PC-9 (cell line): ENCODE data around the gene PRKD1. TPM values are rescaled to one million over a fixed set of nuclear protein-coding genes. Genes with fewer than 3 reads are reported as not detected.

Experiments used
- BruUV-seq: library from RNA; stranded (reverse); fragments of 400-500 nt; replicated peaks from 2 replicates; lab custom pipeline; 2021; lab: Mats Ljungman, UMichigan
- CTCF ChIA-PET: fragments of 300-600 bp; sonication (Branson Sonifier 250); formaldehyde crosslinking; loops from one replicate; lab custom pipeline; 2022; ENCODE audit warnings: antibody characterized with exemption; lab: Charles Lee
- POLR2A ChIA-PET: fragments of 300-600 bp; sonication (Branson Sonifier 250); formaldehyde crosslinking; loops from one replicate; lab custom pipeline; 2022; ENCODE audit warnings: antibody characterized with exemption; ENCODE audit not compliant: unreplicated experiment; lab: Charles Lee
- DNase-seq, 2 experiments: peaks; one replicate each; pipeline versions ENCODE4 v3.0.0 to v3.0.0-alpha.2; 2015 to 2022; ENCODE audit warnings: mixed read lengths in 1 of 2
- H2AFZ ChIP-seq: fragments of 200-600 bp; sonication (generic); 2 replicates; pipeline ENCODE4 v1.8.1; 2017; ENCODE audit warnings: antibody characterized with exemption
- H3F3A ChIP-seq: fragments of 200-600 bp; sonication (generic); 2 replicates; pipeline ENCODE4 v1.8.1; 2017; ENCODE audit warnings: antibody characterized with exemption, mild to moderate bottlenecking, low read depth; ENCODE audit not compliant: insufficient read depth
- H3K27ac ChIP-seq: fragments of 200-600 bp; sonication (generic); 2 replicates; pipeline ENCODE4 v1.6.1; 2016; ENCODE audit warnings: mixed run types
- H3K27me3 ChIP-seq: fragments of 200-600 bp; sonication (generic); 2 replicates; pipeline ENCODE4 v1.6.1; 2016; ENCODE audit warnings: low read depth, mixed run types; ENCODE audit not compliant: insufficient read depth
- H3K36me3 ChIP-seq: fragments of 200-600 bp; sonication (generic); 2 replicates; pipeline ENCODE4 v1.6.1; 2016; ENCODE audit warnings: low read depth, mixed run types
- H3K4me1 ChIP-seq: fragments of 200-600 bp; sonication (generic); replicated peaks from 2 replicates; pipeline ENCODE4 v1.6.1; 2016; ENCODE audit warnings: mixed run types; ENCODE audit not compliant: insufficient read depth
- H3K4me2 ChIP-seq: fragments of 200-600 bp; sonication (generic); 2 replicates; pipeline ENCODE4 v1.6.1; 2017; ENCODE audit warnings: mixed run types
- H3K4me3 ChIP-seq: fragments of 200-600 bp; sonication (generic); 2 replicates; pipeline ENCODE4 v1.6.1; 2016; ENCODE audit warnings: mixed run types
- H3K79me2 ChIP-seq: fragments of 200-600 bp; sonication (generic); 2 replicates; pipeline ENCODE4 v1.6.1; 2017; ENCODE audit warnings: low read depth, mixed run types
- H3K9me2 ChIP-seq: fragments of 200-600 bp; sonication (generic); 2 replicates; pipeline ENCODE4 v1.8.1; 2017; ENCODE audit warnings: mild to moderate bottlenecking; ENCODE audit not compliant: insufficient read depth
- H3K9me3 ChIP-seq: fragments of 200-600 bp; sonication (generic); 2 replicates; pipeline ENCODE4 v1.8.1; 2016; ENCODE audit warnings: low read depth; ENCODE audit not compliant: insufficient read depth
- H4K20me1 ChIP-seq: fragments of 200-600 bp; sonication (generic); 2 replicates; pipeline ENCODE4 v1.8.1; 2017; ENCODE audit not compliant: insufficient read depth
- CTCF ChIP-seq: fragments of 200-600 bp; sonication (generic); conservative IDR thresholded peaks from 2 replicates; pipeline ENCODE4 v1.6.1; 2017; ENCODE audit warnings: mixed run types, antibody characterized with exemption, mild to moderate bottlenecking, moderate library complexity
- EZH2 ChIP-seq: fragments of 200-600 bp; sonication (generic); IDR thresholded peaks from 2 replicates; pipeline ENCODE4 v1.8.0; 2017; ENCODE audit warnings: antibody characterized with exemption, low read depth
- intact Hi-C: fragments of 100-400 bp; cut with micrococcal nuclease; formaldehyde crosslinking; loops from one replicate; pipeline ENCODE4 v1.10.0; 2022; ENCODE audit not compliant: unreplicated experiment
- total RNA-seq: library from RNA; stranded (reverse); gene quantifications from 2 replicates; pipeline ENCODE4 v1.2.3, GENCODE V29; 2021

Gene PRKD1
- total RNA-seq, 1 experiment from 2014 or later: 0.98 TPM

- Histone ChIP-seq H3K9me2 (no peaks in the 10 kb centered on the region), H3K9me3 (no peaks in the 10 kb centered on the region), H3K36me3 (no peaks in the 10 kb centered on the region), H3K4me1 (no peaks in the 10 kb centered on the region), H2AFZ (no peak overlapping the region), H3K27ac (no peak overlapping the region), H3F3A (no peaks in the 10 kb centered on the region), H3K79me2 (no peaks in the 10 kb centered on the region), H3K4me3 (no peak overlapping the region), H3K27me3 (no peaks in the 10 kb centered on the region), H4K20me1 (no peaks in the 10 kb centered on the region), H3K4me2 (no peak overlapping the region)
- CTCF ChIA-PET: no interaction called here
- intact Hi-C loops: no loop called here
- BruUV-seq: no TSS peak
- DNase-seq: no peak
- POLR2A ChIA-PET: no interaction called here
- TF ChIP-seq CTCF: no peak
- TF ChIP-seq EZH2: no peak
These were observed 112.5 kb downstream of the PRKD1 start for GRCh38 chr14:29815016-29815674.

GRCh38 chr14:29814156-29815015 lies 113.3 kb downstream of the PRKD1 start:
- CTCF ChIA-PET: no interaction called here
- intact Hi-C loops: no loop called here
- no peaks in the 10 kb centered on the region for H3K79me2 ChIP-seq

DNA sequence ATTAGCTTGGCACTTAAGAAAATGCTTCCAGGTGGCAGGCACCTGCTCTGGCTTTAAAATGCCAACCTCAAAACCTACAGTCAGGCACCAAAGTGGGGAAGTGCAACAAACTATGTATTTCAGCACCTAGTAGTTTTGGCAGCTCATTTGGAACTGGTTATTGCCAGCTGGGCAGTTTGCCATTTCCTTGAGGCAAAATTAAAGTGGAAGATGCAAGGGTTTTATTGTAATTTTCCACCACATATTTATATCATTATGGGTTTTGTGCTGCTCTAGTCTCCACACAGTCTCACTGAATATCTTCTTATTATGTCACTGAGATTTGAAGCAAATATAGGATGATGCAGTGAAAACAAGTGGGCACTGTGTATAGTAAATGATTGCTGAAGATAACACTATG lies 117.0 kb downstream of the PRKD1 start:
- TF ChIP-seq EZH2 (no peak), CTCF (no peak)
- Histone ChIP-seq H3K27ac (no peak overlapping the region), H3K79me2 (no peaks in the 10 kb centered on the region), H3K4me3 (no peak overlapping the region), H4K20me1 (no peaks in the 10 kb centered on the region), H3K4me2 (no peak overlapping the region), H2AFZ (no peak overlapping the region), H3K9me2 (no peaks in the 10 kb centered on the region), H3K9me3 (no peaks in the 10 kb centered on the region), H3F3A (no peaks in the 10 kb centered on the region), H3K36me3 (no peaks in the 10 kb centered on the region), H3K27me3 (no peaks in the 10 kb centered on the region), H3K4me1 (no peaks in the 10 kb centered on the region)
- BruUV-seq: no TSS peak
- POLR2A ChIA-PET: no interaction called here
- DNase-seq: no peak
- intact Hi-C loops: no loop called here
- CTCF ChIA-PET: no interaction called here

More at GRCh38 chr14:29814156-29815015, 113.3 kb downstream of the PRKD1 start:
- no peak for TF ChIP-seq CTCF
- TF ChIP-seq EZH2: no peak
- Histone ChIP-seq H3F3A (no peaks in the 10 kb centered on the region), H3K27me3 (no peaks in the 10 kb centered on the region), H3K4me1 (no peaks in the 10 kb centered on the region), H3K36me3 (no peaks in the 10 kb centered on the region), H3K4me3 (no peak overlapping the region), H3K9me3 (no peaks in the 10 kb centered on the region), H3K9me2 (no peaks in the 10 kb centered on the region), H3K4me2 (no peak overlapping the region), H3K27ac (no peak overlapping the region), H4K20me1 (no peaks in the 10 kb centered on the region), H2AFZ (no peak overlapping the region)
- POLR2A ChIA-PET: interaction anchor here (0.6 kb wide), 1 partner anchor 635 kb away, joined by 3 read pairs; no protein-coding TSS in a partner anchor
- BruUV-seq: no TSS peak
- no peak for DNase-seq
